KOPT-K1 (cell line): ENCODE results near the gene ITGAL.
"Not testable (repeated sequence)": the region's sequence is repeated elsewhere in the genome, so short reads cannot be mapped to it uniquely, and the experiment has no call there.

Experiments used
- H3K27ac ChIP-seq: fragments of 200-600 bp; sonication (generic); 2 replicates; pipeline ENCODE4 v1.5.1; 2016; ENCODE audit warnings: antibody characterized with exemption, mild to moderate bottlenecking, low read depth, low read length; ENCODE audit not compliant: poor library complexity, severe bottlenecking
- H3K36me3 ChIP-seq: fragments of 200-600 bp; sonication (generic); 2 replicates; pipeline ENCODE4 v1.5.1; 2017; ENCODE audit warnings: antibody characterized with exemption, mild to moderate bottlenecking, low read length, moderate library complexity; ENCODE audit not compliant: insufficient read depth
- H3K9me3 ChIP-seq: fragments of 200-600 bp; sonication (generic); 2 replicates; pipeline ENCODE4 v1.5.1; 2017; ENCODE audit warnings: antibody characterized with exemption, low read length, mild to moderate bottlenecking; ENCODE audit not compliant: insufficient read depth, poor library complexity, severe bottlenecking

ITGAL gene

GRCh38 chr16:30474684-30475083 is 2.1 kb downstream of the ITGAL start:
- Histone ChIP-seq H3K36me3 (peaks cover 48% of the 10 kb centered on the region), H3K27ac (peak overlapping the region; percentile 81), H3K9me3 (no peaks in the 10 kb centered on the region)

GRCh38 chr16:30476991-30477390 is 4.4 kb downstream of the ITGAL start:
- peaks cover 70% of the 10 kb centered on the region for H3K36me3 ChIP-seq

GRCh38 chr16:30477773-30478172 is 5.2 kb downstream of the ITGAL start:
- H3K9me3 ChIP-seq, H3K27ac ChIP-seq: not testable (repeated sequence)
- peaks cover 78% of the 10 kb centered on the region for H3K36me3 ChIP-seq

More at GRCh38 chr16:30476991-30477390, 4.4 kb downstream of the ITGAL start:
- H3K27ac ChIP-seq, result no peak overlapping the region
- no peaks in the 10 kb centered on the region for H3K9me3 ChIP-seq

- peaks cover 89% of the 10 kb centered on the region for H3K36me3 ChIP-seq
Measured at GRCh38 chr16:30478766-30479478, 6.4 kb downstream of the ITGAL start.

GRCh38 chr16:30481381-30481780 is 8.8 kb downstream of the ITGAL start:
- no peak overlapping the region for H3K27ac ChIP-seq
- H3K9me3 ChIP-seq, result no peaks in the 10 kb centered on the region
- peaks cover 90% of the 10 kb centered on the region for H3K36me3 ChIP-seq

More at GRCh38 chr16:30478766-30479478, 6.4 kb downstream of the ITGAL start:
- H3K27ac ChIP-seq, result no peak overlapping the region
- no peaks in the 10 kb centered on the region for H3K9me3 ChIP-seq

GRCh38 chr16:30482366-30482765 is 9.8 kb downstream of the ITGAL start:
- Histone ChIP-seq H3K36me3 (peaks cover 91% of the 10 kb centered on the region), H3K9me3 (no peaks in the 10 kb centered on the region), H3K27ac (no peak overlapping the region)

- Histone ChIP-seq H3K36me3 (peaks cover 100% of the 10 kb centered on the region), H3K9me3 (no peaks in the 10 kb centered on the region), H3K27ac (no peak overlapping the region)
Measured at GRCh38 chr16:30484887-30485286, 12.3 kb downstream of the ITGAL start.

- Histone ChIP-seq H3K27ac (no peak overlapping the region), H3K9me3 (no peaks in the 10 kb centered on the region), H3K36me3 (peaks cover 100% of the 10 kb centered on the region)
Measured at GRCh38 chr16:30485818-30486436, 13.4 kb downstream of the ITGAL start.

GRCh38 chr16:30488764-30489605 is 16.4 kb downstream of the ITGAL start:
- no peak overlapping the region for H3K27ac ChIP-seq
- H3K9me3 ChIP-seq, result no peaks in the 10 kb centered on the region
- H3K36me3 ChIP-seq, result peaks cover 93% of the 10 kb centered on the region

- Histone ChIP-seq H3K9me3 (no peaks in the 10 kb centered on the region), H3K27ac (no peak overlapping the region), H3K36me3 (peaks cover 93% of the 10 kb centered on the region)
Measured at GRCh38 chr16:30490210-30490609, 17.7 kb downstream of the ITGAL start.

GRCh38 chr16:30491229-30491628 is 18.7 kb downstream of the ITGAL start:
- H3K36me3 ChIP-seq, result peaks cover 93% of the 10 kb centered on the region
- H3K27ac ChIP-seq, result no peak overlapping the region
- H3K9me3 ChIP-seq, result no peaks in the 10 kb centered on the region

GRCh38 chr16:30491744-30492308 is 19.3 kb downstream of the ITGAL start:
- no peak overlapping the region for H3K27ac ChIP-seq
- H3K9me3 ChIP-seq, result no peaks in the 10 kb centered on the region
- H3K36me3 ChIP-seq, result peaks cover 93% of the 10 kb centered on the region

- H3K27ac ChIP-seq, result no peak overlapping the region
- H3K9me3 ChIP-seq, result no peaks in the 10 kb centered on the region
- peaks cover 93% of the 10 kb centered on the region for H3K36me3 ChIP-seq
Measured at GRCh38 chr16:30493941-30494488, 21.5 kb downstream of the ITGAL start.

GRCh38 chr16:30494709-30495108 is 22.2 kb downstream of the ITGAL start:
- no peak overlapping the region for H3K27ac ChIP-seq
- peaks cover 91% of the 10 kb centered on the region for H3K36me3 ChIP-seq
- H3K9me3 ChIP-seq, result no peaks in the 10 kb centered on the region

- no peaks in the 10 kb centered on the region for H3K9me3 ChIP-seq
Measured at GRCh38 chr16:30499284-30499683, 26.7 kb downstream of the ITGAL start.

More at GRCh38 chr16:30499284-30499683, 26.7 kb downstream of the ITGAL start:
- no peak overlapping the region for H3K27ac ChIP-seq
- peaks cover 84% of the 10 kb centered on the region for H3K36me3 ChIP-seq
